H1 (cell line): ENCODE data around the gene KLF4. TPM values are rescaled to one million over a fixed set of nuclear protein-coding genes. Genes with fewer than 3 reads are reported as not detected.

Experiments
- CEBPB ChIP-seq: IDR thresholded peaks from 2 replicates; pipeline ENCODE4 v1.6.1; 2012; ENCODE audit warnings: low read depth, low read length
- CHD1 ChIP-seq: IDR thresholded peaks from 2 replicates; pipeline ENCODE4 v1.6.1; 2012; ENCODE audit warnings: low read depth, low read length, improper control_type of control experiment
- HDAC6 ChIP-seq: IDR thresholded peaks from one replicate; pipeline ENCODE4 v1.7.1; 2012; ENCODE audit warnings: low read depth, mild to moderate bottlenecking, inconsistent platforms, low read length, moderate library complexity
- MAFK ChIP-seq: IDR thresholded peaks from 2 replicates; pipeline ENCODE4 v1.6.1; 2012; ENCODE audit warnings: low read depth, mild to moderate bottlenecking, improper control_type of control experiment, low read length
- RAD21 ChIP-seq, 2 experiments: IDR thresholded peaks in 1 of 2; conservative IDR thresholded peaks in 1 of 2; 2 replicates each; pipeline ENCODE4 v1.6.1; 2011; ENCODE audit warnings: low read depth in 2 of 2, low read length in 2 of 2, improper control_type of control experiment in 1 of 2, inconsistent platforms in 1 of 2, mild to moderate bottlenecking in 1 of 2, moderate library complexity in 1 of 2
- RFX5 ChIP-seq: IDR thresholded peaks from 2 replicates; pipeline ENCODE4 v1.6.1; 2011; ENCODE audit warnings: low read depth, low read length, improper control_type of control experiment, borderline replicate concordance
- SRF ChIP-seq: IDR thresholded peaks from 2 replicates; pipeline ENCODE4 v1.6.1; 2011; ENCODE audit warnings: mild to moderate bottlenecking, low read depth, low read length, moderate library complexity
- YY1 ChIP-seq: IDR thresholded peaks from 2 replicates; pipeline ENCODE4 v1.6.1; 2011; ENCODE audit warnings: low read depth, mild to moderate bottlenecking, low read length
- ZNF274 ChIP-seq: IDR thresholded peaks from 2 replicates; pipeline ENCODE4 v1.7.0; 2012; ENCODE audit warnings: low read length, borderline replicate concordance; ENCODE audit errors: extremely low read depth
- polyA plus RNA-seq, 7 experiments: library from polyadenylated mRNA; depleted of rRNA in 3 of 7; stranded (reverse) in 5 of 7; unstranded in 2 of 7; fragments of >200 nt in 5 of 7; fragments of 200-250 nt in 2 of 7; gene quantifications; 1 replicate in 5 of 7; 2 replicates in 1 of 7; 4 replicates in 1 of 7; pipeline versions ENCODE4 v1.2.1 to v1.2.3, GENCODE V29; 2011 to 2013; ENCODE audit warnings: missing spikeins in 2 of 7, mixed read lengths in 2 of 7
- total RNA-seq: library from RNA; stranded (reverse); fragmentation: NEBNext Ultra II Directional; extraction: Animal tissue kit (Norgen Biotek cat#: 25700); gene quantifications from 2 replicates; pipeline ENCODE4 v1.2.1, GENCODE V29; 2021
- TF ChIP-seq, protein P1 (sequence below): fragments of 300-600 bp; sonication (generic); IDR thresholded peaks from 2 replicates; pipeline ENCODE4 v1.7.1; 2012; ENCODE audit warnings: low read length, moderate library complexity, mild to moderate bottlenecking, inconsistent platforms; ENCODE audit not compliant: insufficient replicate concordance

The KLF4 gene
- total and polyA plus RNA-seq, 2 of the 8 experiments (the other 6 are each of a cell fraction or from before 2014, with no cell fraction given) = 0.77 to 2.8 TPM

DNA sequence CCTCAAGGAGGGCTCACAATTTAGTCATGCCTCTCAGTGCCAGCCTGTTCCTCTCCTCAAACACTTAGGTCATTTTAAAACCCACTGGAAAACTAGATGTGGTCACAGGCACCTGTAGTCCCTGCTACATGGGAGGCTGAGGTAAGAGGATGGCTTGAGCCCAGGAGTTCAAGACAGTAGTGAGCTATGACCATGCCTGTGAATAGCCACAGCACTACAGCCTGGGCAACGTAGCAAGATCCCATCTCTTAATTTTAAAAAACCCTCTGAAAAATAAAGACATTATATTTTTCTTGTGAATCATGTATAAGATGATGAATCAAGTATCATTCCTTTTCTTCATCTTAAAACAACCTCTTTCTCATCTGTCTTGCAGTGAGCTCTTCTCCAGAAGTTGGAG, 45.8 kb downstream of the KLF4 start (continued):
- TF ChIP-seq, protein P1, sequence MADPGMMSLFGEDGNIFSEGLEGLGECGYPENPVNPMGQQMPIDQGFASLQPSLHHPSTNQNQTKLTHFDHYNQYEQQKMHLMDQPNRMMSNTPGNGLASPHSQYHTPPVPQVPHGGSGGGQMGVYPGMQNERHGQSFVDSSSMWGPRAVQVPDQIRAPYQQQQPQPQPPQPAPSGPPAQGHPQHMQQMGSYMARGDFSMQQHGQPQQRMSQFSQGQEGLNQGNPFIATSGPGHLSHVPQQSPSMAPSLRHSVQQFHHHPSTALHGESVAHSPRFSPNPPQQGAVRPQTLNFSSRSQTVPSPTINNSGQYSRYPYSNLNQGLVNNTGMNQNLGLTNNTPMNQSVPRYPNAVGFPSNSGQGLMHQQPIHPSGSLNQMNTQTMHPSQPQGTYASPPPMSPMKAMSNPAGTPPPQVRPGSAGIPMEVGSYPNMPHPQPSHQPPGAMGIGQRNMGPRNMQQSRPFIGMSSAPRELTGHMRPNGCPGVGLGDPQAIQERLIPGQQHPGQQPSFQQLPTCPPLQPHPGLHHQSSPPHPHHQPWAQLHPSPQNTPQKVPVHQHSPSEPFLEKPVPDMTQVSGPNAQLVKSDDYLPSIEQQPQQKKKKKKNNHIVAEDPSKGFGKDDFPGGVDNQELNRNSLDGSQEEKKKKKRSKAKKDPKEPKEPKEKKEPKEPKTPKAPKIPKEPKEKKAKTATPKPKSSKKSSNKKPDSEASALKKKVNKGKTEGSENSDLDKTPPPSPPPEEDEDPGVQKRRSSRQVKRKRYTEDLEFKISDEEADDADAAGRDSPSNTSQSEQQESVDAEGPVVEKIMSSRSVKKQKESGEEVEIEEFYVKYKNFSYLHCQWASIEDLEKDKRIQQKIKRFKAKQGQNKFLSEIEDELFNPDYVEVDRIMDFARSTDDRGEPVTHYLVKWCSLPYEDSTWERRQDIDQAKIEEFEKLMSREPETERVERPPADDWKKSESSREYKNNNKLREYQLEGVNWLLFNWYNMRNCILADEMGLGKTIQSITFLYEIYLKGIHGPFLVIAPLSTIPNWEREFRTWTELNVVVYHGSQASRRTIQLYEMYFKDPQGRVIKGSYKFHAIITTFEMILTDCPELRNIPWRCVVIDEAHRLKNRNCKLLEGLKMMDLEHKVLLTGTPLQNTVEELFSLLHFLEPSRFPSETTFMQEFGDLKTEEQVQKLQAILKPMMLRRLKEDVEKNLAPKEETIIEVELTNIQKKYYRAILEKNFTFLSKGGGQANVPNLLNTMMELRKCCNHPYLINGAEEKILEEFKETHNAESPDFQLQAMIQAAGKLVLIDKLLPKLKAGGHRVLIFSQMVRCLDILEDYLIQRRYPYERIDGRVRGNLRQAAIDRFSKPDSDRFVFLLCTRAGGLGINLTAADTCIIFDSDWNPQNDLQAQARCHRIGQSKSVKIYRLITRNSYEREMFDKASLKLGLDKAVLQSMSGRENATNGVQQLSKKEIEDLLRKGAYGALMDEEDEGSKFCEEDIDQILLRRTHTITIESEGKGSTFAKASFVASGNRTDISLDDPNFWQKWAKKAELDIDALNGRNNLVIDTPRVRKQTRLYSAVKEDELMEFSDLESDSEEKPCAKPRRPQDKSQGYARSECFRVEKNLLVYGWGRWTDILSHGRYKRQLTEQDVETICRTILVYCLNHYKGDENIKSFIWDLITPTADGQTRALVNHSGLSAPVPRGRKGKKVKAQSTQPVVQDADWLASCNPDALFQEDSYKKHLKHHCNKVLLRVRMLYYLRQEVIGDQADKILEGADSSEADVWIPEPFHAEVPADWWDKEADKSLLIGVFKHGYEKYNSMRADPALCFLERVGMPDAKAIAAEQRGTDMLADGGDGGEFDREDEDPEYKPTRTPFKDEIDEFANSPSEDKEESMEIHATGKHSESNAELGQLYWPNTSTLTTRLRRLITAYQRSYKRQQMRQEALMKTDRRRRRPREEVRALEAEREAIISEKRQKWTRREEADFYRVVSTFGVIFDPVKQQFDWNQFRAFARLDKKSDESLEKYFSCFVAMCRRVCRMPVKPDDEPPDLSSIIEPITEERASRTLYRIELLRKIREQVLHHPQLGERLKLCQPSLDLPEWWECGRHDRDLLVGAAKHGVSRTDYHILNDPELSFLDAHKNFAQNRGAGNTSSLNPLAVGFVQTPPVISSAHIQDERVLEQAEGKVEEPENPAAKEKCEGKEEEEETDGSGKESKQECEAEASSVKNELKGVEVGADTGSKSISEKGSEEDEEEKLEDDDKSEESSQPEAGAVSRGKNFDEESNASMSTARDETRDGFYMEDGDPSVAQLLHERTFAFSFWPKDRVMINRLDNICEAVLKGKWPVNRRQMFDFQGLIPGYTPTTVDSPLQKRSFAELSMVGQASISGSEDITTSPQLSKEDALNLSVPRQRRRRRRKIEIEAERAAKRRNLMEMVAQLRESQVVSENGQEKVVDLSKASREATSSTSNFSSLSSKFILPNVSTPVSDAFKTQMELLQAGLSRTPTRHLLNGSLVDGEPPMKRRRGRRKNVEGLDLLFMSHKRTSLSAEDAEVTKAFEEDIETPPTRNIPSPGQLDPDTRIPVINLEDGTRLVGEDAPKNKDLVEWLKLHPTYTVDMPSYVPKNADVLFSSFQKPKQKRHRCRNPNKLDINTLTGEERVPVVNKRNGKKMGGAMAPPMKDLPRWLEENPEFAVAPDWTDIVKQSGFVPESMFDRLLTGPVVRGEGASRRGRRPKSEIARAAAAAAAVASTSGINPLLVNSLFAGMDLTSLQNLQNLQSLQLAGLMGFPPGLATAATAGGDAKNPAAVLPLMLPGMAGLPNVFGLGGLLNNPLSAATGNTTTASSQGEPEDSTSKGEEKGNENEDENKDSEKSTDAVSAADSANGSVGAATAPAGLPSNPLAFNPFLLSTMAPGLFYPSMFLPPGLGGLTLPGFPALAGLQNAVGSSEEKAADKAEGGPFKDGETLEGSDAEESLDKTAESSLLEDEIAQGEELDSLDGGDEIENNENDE = no peak
- TF ChIP-seq CHD1 (no peak), CEBPB (no peak), SRF (no peak), MAFK (no peak), RFX5 (no peak), HDAC6 (no peak), RAD21 (IDR thresholded peaks at IDR 0.05 in 1 of 2, conservative IDR thresholded peaks at IDR 0.05 in 1 of 2; ENCODE audit: low read depth in 2 of 2, low read length in 2 of 2) (no peak), ZNF274 (no peak), YY1 (no peak)
